ENCODE results near the gene TNNT2. TPM values are rescaled to one million over a fixed set of nuclear protein-coding genes. Genes with fewer than 3 reads are reported as not detected.

TNNT2 gene
- total RNA-seq, 1 donor from 2014 or later = 6.1 TPM

- no peaks in the 10 kb centered on the region for H3K36me3 ChIP-seq (ENCODE audit: insufficient read depth, low read length)
- H3K79me2 ChIP-seq (ENCODE audit: insufficient read depth, low read length) = no peaks in the 10 kb centered on the region
- no peak overlapping the region for H3K27ac ChIP-seq (ENCODE audit: low read depth, low read length)
- Mint-ChIP-seq H3K4me1 (ENCODE audit: low read depth, unreplicated experiment) (no peaks in the 10 kb centered on the region), H3K4me3 (ENCODE audit: unreplicated experiment) (no peak overlapping the region), H3K36me3 (ENCODE audit: low read depth, unreplicated experiment) (no peaks in the 10 kb centered on the region), H3K27ac (ENCODE audit: unreplicated experiment) (no peak overlapping the region), H3K9me3 (ENCODE audit: unreplicated experiment) (peaks cover 2% of the 10 kb centered on the region), H3K27me3 (ENCODE audit: low read depth, unreplicated experiment) (peaks cover 56% of the 10 kb centered on the region)
- H3K9ac ChIP-seq (ENCODE audit: low read length) = no peak overlapping the region
- FAIRE-seq (no peak), DNase-seq (ENCODE audit: low read depth) (no peak)
- H3K4me1 ChIP-seq (ENCODE audit: insufficient read depth, low read length) = peaks cover 1% of the 10 kb centered on the region
- no peak for TF ChIP-seq EZH2 (IDR thresholded peaks at IDR 0.05; ENCODE audit: insufficient read depth, low read length)
- no peak for TF ChIP-seq CTCF (IDR thresholded peaks at IDR 0.05; ENCODE audit: insufficient read depth, low read depth, low read length)
- no peaks in the 10 kb centered on the region for H4K20me1 ChIP-seq (ENCODE audit: insufficient read depth, low read length)
- H3K4me3 ChIP-seq (ENCODE audit: insufficient read depth, low read depth, low read length) = no peak overlapping the region
- H3K27me3 ChIP-seq (ENCODE audit: insufficient read depth, low read length) = peaks cover 8% of the 10 kb centered on the region
- no peaks in the 10 kb centered on the region for H3K9me3 ChIP-seq (ENCODE audit: insufficient read depth, low read depth, low read length)
- no peak overlapping the region for H2AFZ ChIP-seq (ENCODE audit: low read depth, low read length)
- no peak overlapping the region for H3K4me2 ChIP-seq (ENCODE audit: low read length)
Measured at GRCh38 chr1:201334325-201335173, 42.9 kb downstream of the TNNT2 start.

GRCh38 chr1:201332616-201333335 is 44.7 kb downstream of the TNNT2 start:
- H3K4me3 Mint-ChIP-seq (ENCODE audit: unreplicated experiment) = no peak overlapping the region
- H3K9me3 Mint-ChIP-seq (ENCODE audit: unreplicated experiment) = peaks cover 2% of the 10 kb centered on the region
- FAIRE-seq = no peak
- DNase-seq (ENCODE audit: low read depth) = no peak
- no peak for TF ChIP-seq EZH2 (IDR thresholded peaks at IDR 0.05; ENCODE audit: insufficient read depth, low read length)
- TF ChIP-seq CTCF (IDR thresholded peaks at IDR 0.05; ENCODE audit: insufficient read depth, low read depth, low read length) = no peak
- Histone ChIP-seq H4K20me1 (ENCODE audit: insufficient read depth, low read length) (no peaks in the 10 kb centered on the region), H3K79me2 (ENCODE audit: insufficient read depth, low read length) (no peaks in the 10 kb centered on the region), H3K9ac (ENCODE audit: low read length) (no peak overlapping the region), H3K4me3 (ENCODE audit: insufficient read depth, low read depth, low read length) (no peak overlapping the region), H2AFZ (ENCODE audit: low read depth, low read length) (no peak overlapping the region), H3K36me3 (ENCODE audit: insufficient read depth, low read length) (no peaks in the 10 kb centered on the region), H3K27ac (ENCODE audit: low read depth, low read length) (no peak overlapping the region), H3K4me2 (ENCODE audit: low read length) (no peak overlapping the region), H3K9me3 (ENCODE audit: insufficient read depth, low read depth, low read length) (no peaks in the 10 kb centered on the region), H3K27me3 (ENCODE audit: insufficient read depth, low read length) (peaks cover 8% of the 10 kb centered on the region), H3K4me1 (ENCODE audit: insufficient read depth, low read length) (peaks cover 6% of the 10 kb centered on the region)
- H3K36me3 Mint-ChIP-seq (ENCODE audit: low read depth, unreplicated experiment) = no peaks in the 10 kb centered on the region
- H3K27ac Mint-ChIP-seq (ENCODE audit: unreplicated experiment) = no peak overlapping the region
- H3K27me3 Mint-ChIP-seq (ENCODE audit: low read depth, unreplicated experiment) = peaks cover 60% of the 10 kb centered on the region
- H3K4me1 Mint-ChIP-seq (ENCODE audit: low read depth, unreplicated experiment) = no peaks in the 10 kb centered on the region
